HEK293T (cell line): ENCODE measurements around the gene NFYB.

ENCODE experiments used
- CTCF ChIA-PET: fragments of 350-600 bp; formaldehyde crosslinking; extraction: SDS; loops from one replicate; lab custom pipeline; 2021; ENCODE audit warnings: antibody characterized with exemption, inconsistent platforms; lab: Yijun Ruan, JAX
- POLR2A ChIA-PET: fragments of 350-600 bp; formaldehyde crosslinking; extraction: SDS; loops from one replicate; lab custom pipeline; 2020; ENCODE audit warnings: antibody characterized with exemption, inconsistent platforms; lab: Yijun Ruan, JAX
- DNase-seq: peaks from one replicate; pipeline ENCODE4 v3.0.0; 2012; ENCODE audit warnings: mixed read lengths; ENCODE audit errors: extremely low spot score
- ARNT ChIP-seq: fragments of 450-650 bp; IDR thresholded peaks from 2 replicates; pipeline ENCODE4 v1.6.1; 2017; ENCODE audit warnings: mild to moderate bottlenecking
- BHLHE40 ChIP-seq: fragments of 450-650 bp; IDR thresholded peaks from 2 replicates; pipeline ENCODE4 v1.6.1; 2016; ENCODE audit warnings: mild to moderate bottlenecking, moderate library complexity, borderline replicate concordance
- CTBP1 ChIP-seq: fragments of 450-650 bp; IDR thresholded peaks from 2 replicates; pipeline ENCODE4 v1.6.1; 2016; ENCODE audit warnings: borderline replicate concordance
- ELF4 ChIP-seq: fragments of 450-650 bp; IDR thresholded peaks from 2 replicates; pipeline ENCODE4 v1.6.1; 2017; ENCODE audit warnings: antibody characterized with exemption
- FOXA1 ChIP-seq: fragments of 450-650 bp; IDR thresholded peaks from 2 replicates; pipeline ENCODE4 v1.6.1; 2016; ENCODE audit warnings: mild to moderate bottlenecking
- FOXK2 ChIP-seq: fragments of 450-650 bp; IDR thresholded peaks from 2 replicates; pipeline ENCODE4 v1.6.1; 2016; ENCODE audit warnings: mild to moderate bottlenecking
- FOXM1 ChIP-seq: fragments of 450-650 bp; IDR thresholded peaks from 2 replicates; pipeline ENCODE4 v1.6.1; 2017; ENCODE audit warnings: mild to moderate bottlenecking, borderline replicate concordance
- HDGF ChIP-seq: fragments of 450-650 bp; IDR thresholded peaks from 2 replicates; pipeline ENCODE4 v1.6.1; 2017; ENCODE audit warnings: antibody characterized with exemption, borderline replicate concordance
- L3MBTL2 ChIP-seq: fragments of 450-650 bp; conservative IDR thresholded peaks from 2 replicates; pipeline ENCODE4 v1.6.1; 2016; ENCODE audit warnings: mild to moderate bottlenecking
- LEF1 ChIP-seq: fragments of 450-650 bp; IDR thresholded peaks from 2 replicates; pipeline ENCODE4 v1.6.1; 2017; ENCODE audit warnings: mild to moderate bottlenecking, borderline replicate concordance
- NFRKB ChIP-seq: fragments of 450-650 bp; IDR thresholded peaks from 2 replicates; pipeline ENCODE4 v1.6.1; 2016; ENCODE audit warnings: mild to moderate bottlenecking, moderate library complexity
- SP1 ChIP-seq: fragments of 450-650 bp; IDR thresholded peaks from 2 replicates; pipeline ENCODE4 v1.6.1; 2017
- SUZ12 ChIP-seq: fragments of 450-650 bp; IDR thresholded peaks from 2 replicates; pipeline ENCODE4 v1.6.1; 2016; ENCODE audit warnings: mild to moderate bottlenecking
- TARDBP ChIP-seq: fragments of 450-650 bp; IDR thresholded peaks from 2 replicates; pipeline ENCODE4 v1.6.1; 2016
- ZNF384 ChIP-seq: fragments of 450-650 bp; IDR thresholded peaks from 2 replicates; pipeline ENCODE4 v1.6.1; 2016
- TF ChIP-seq, protein P1 (sequence below): fragments of 450-650 bp; IDR thresholded peaks from 2 replicates; pipeline ENCODE4 v1.6.1; 2016

The NFYB gene

DNA sequence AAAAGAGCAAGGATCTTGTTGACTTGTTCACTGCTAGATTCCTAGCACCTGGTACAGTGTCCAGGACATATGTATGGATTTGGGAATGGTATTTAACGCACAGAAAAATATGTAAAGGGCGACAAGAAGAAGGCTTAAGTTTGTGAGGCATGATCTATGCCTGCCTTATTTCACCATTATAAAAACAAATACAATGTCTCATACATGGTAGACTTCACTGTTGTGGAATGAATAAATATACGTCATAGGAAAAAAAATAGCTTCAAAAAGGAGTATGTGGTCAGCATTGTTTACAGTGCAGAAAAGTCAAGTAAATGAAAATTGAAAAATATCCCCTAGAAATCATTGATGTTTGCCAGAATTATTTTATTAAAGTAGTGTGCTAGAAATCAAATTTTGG is 43.7 kb downstream of the NFYB start:
- ChIA-PET CTCF (no interaction called here), POLR2A (no interaction called here)
- DNase-seq = no peak
- TF ChIP-seq FOXM1 = no peak
- no peak for TF ChIP-seq SP1
- no peak for TF ChIP-seq BHLHE40
- TF ChIP-seq HDGF = no peak
- no peak for TF ChIP-seq TARDBP
- TF ChIP-seq, protein P1, sequence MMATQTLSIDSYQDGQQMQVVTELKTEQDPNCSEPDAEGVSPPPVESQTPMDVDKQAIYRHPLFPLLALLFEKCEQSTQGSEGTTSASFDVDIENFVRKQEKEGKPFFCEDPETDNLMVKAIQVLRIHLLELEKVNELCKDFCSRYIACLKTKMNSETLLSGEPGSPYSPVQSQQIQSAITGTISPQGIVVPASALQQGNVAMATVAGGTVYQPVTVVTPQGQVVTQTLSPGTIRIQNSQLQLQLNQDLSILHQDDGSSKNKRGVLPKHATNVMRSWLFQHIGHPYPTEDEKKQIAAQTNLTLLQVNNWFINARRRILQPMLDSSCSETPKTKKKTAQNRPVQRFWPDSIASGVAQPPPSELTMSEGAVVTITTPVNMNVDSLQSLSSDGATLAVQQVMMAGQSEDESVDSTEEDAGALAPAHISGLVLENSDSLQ = no peak
- no peak for TF ChIP-seq ZNF384

DNA sequence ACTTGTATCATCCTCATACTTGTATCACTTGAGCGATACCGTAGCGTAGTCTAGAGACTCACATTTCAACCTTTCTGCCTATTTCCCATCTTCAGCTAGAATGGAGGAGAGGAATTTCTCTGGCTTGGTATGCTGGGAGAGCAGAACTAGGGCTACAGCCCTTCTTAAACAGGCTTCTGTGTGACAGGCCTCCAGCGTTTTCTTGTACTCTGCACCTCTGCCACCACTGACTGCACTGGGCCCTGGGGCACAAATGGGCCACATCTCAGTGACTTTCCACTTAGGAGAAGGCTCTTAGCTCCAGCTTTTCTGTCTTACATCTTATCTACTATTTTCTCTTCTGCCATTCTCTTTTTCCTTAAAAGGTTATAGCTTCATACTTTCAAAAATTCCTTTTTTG is 46.9 kb downstream of the NFYB start:
- ChIA-PET CTCF (no interaction called here), POLR2A (no interaction called here)
- DNase-seq = no peak
- TF ChIP-seq ELF4 (no peak), ZNF384 (no peak), TARDBP (no peak), SUZ12 (no peak), LEF1 (no peak), FOXA1 (no peak), L3MBTL2 (no peak), HDGF (no peak), CTBP1 (no peak), ARNT (no peak), SP1 (no peak), FOXK2 (no peak), NFRKB (no peak), BHLHE40 (no peak), FOXM1 (no peak)
- TF ChIP-seq, protein P1 = no peak

GRCh38 chr12:104090685-104091084 is 47.3 kb downstream of the NFYB start:
- TF ChIP-seq LEF1 (no peak), ELF4 (no peak), FOXK2 (no peak), FOXA1 (no peak), L3MBTL2 (no peak), NFRKB (no peak), ARNT (no peak), BHLHE40 (no peak), SUZ12 (no peak), CTBP1 (no peak), TARDBP (no peak), ZNF384 (no peak), HDGF (no peak)
- TF ChIP-seq, protein P1 = no peak
- ChIA-PET POLR2A (no interaction called here), CTCF (no interaction called here)
- DNase-seq = no peak

GRCh38 chr12:104083769-104084475 is 54.1 kb downstream of the NFYB start:
- ChIA-PET POLR2A (interaction anchor here (1.1 kb wide), 1 partner anchor 154 kb away, joined by 3 read pairs; no protein-coding TSS in a partner anchor), CTCF (no interaction called here)
- no peak for DNase-seq
- TF ChIP-seq FOXM1 (no peak), BHLHE40 (no peak), L3MBTL2 (no peak), SP1 (no peak), TARDBP (no peak), NFRKB (no peak), LEF1 (no peak), ZNF384 (no peak), ARNT (no peak), SUZ12 (no peak), HDGF (no peak), FOXA1 (no peak), CTBP1 (no peak), ELF4 (no peak), FOXK2 (no peak)
- TF ChIP-seq, protein P1 = no peak

DNA sequence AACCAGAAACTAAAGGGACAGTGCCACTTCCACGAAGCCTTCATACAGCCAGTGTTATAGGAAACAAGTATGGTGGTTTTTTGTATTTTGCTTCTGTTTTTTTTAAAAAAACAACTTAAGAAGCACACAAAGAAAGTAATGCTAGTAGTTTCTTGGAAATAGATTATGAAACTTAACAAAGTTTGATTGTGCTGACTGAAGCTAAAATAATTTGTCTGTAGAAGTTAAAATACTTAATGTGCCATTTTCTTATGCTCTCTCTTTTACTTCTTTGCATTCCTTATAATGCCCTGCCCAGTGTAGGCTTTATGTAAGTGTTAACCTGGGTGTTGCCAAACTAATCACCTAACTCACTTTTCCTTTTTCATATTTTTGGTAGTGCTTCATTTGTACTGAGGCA is 57.2 kb downstream of the NFYB start:
- TF ChIP-seq HDGF (no peak), ARNT (no peak), FOXM1 (no peak), BHLHE40 (no peak), SP1 (no peak), CTBP1 (no peak), FOXK2 (no peak), SUZ12 (no peak), FOXA1 (no peak), TARDBP (no peak), ZNF384 (no peak), ELF4 (no peak), LEF1 (no peak), NFRKB (no peak), L3MBTL2 (no peak)
- TF ChIP-seq, protein P1 = no peak
- no peak for DNase-seq
- ChIA-PET CTCF (no interaction called here), POLR2A (no interaction called here)
